ENCODE measurements around the gene ATAD2B.
A peak's percentile ranks its signal among the peaks of the same experiment; 100 is the strongest.

ATAD2B gene

GRCh38 chr2:23900133-23900532, 26.8 kb downstream of the ATAD2B start:
- no peak for ATAC-seq (replicated peaks)
- Mint-ChIP-seq H3K4me1 (peaks cover 22 to 42% of the 10 kb centered on the region in 2 donors), H3K4me3 (no peak overlapping the region), H3K27ac (no peak overlapping the region), H3K36me3 (peaks cover 3 to 10% of the 10 kb centered on the region in 2 donors), H3K27me3 (no peaks in the 10 kb centered on the region), H3K9me3 (peaks cover 0 to 5% of the 10 kb centered on the region in 2 donors)
- no peak for DNase-seq

- no peaks in the 10 kb centered on the region for H3K27me3 Mint-ChIP-seq
- no peak overlapping the region for H3K27ac Mint-ChIP-seq
- peaks cover 41 to 48% of the 10 kb centered on the region in 2 donors for H3K36me3 Mint-ChIP-seq
These were observed 55.7 kb downstream of the ATAD2B start for GRCh38 chr2:23871206-23871605.

GRCh38 chr2:23867449-23867848, 59.5 kb downstream of the ATAD2B start:
- Mint-ChIP-seq H3K36me3 (peaks cover 32 to 33% of the 10 kb centered on the region in 2 donors), H3K27me3 (no peaks in the 10 kb centered on the region), H3K4me3 (no peak overlapping the region), H3K4me1 (no peaks in the 10 kb centered on the region), H3K27ac (peak overlapping the region; percentile 0), H3K9me3 (no peaks in the 10 kb centered on the region)
- DNase-seq: no peak
- no peak for ATAC-seq (replicated peaks)

More at GRCh38 chr2:23871206-23871605, 55.7 kb downstream of the ATAD2B start:
- no peak for ATAC-seq (replicated peaks)
- no peaks in the 10 kb centered on the region for H3K4me1 Mint-ChIP-seq
- H3K9me3 Mint-ChIP-seq: no peaks in the 10 kb centered on the region
- DNase-seq: no peak
- H3K4me3 Mint-ChIP-seq: no peak overlapping the region

- no peaks in the 10 kb centered on the region for H3K4me1 Mint-ChIP-seq
- H3K27ac Mint-ChIP-seq: no peak overlapping the region
- H3K36me3 Mint-ChIP-seq: peaks cover 25 to 27% of the 10 kb centered on the region in 2 donors
- DNase-seq (no peak), ATAC-seq (replicated peaks) (no peak)
- no peak overlapping the region for H3K4me3 Mint-ChIP-seq
- H3K27me3 Mint-ChIP-seq: no peaks in the 10 kb centered on the region
- H3K9me3 Mint-ChIP-seq: no peaks in the 10 kb centered on the region
These were observed 64.1 kb downstream of the ATAD2B start for GRCh38 chr2:23862716-23863426.

GRCh38 chr2:23861952-23862351, 65.0 kb downstream of the ATAD2B start:
- ATAC-seq (replicated peaks): no peak
- H3K9me3 Mint-ChIP-seq: no peaks in the 10 kb centered on the region
- no peak for DNase-seq
- no peak overlapping the region for H3K27ac Mint-ChIP-seq
- H3K4me3 Mint-ChIP-seq: no peak overlapping the region
- no peaks in the 10 kb centered on the region for H3K4me1 Mint-ChIP-seq
- peaks cover 20 to 23% of the 10 kb centered on the region in 2 donors for H3K36me3 Mint-ChIP-seq
- H3K27me3 Mint-ChIP-seq: no peaks in the 10 kb centered on the region

GRCh38 chr2:23859983-23860382, 66.9 kb downstream of the ATAD2B start:
- H3K4me1 Mint-ChIP-seq: no peaks in the 10 kb centered on the region
- H3K9me3 Mint-ChIP-seq: no peaks in the 10 kb centered on the region
- no peak overlapping the region for H3K4me3 Mint-ChIP-seq
- no peak for DNase-seq
- H3K36me3 Mint-ChIP-seq: peaks cover 26 to 29% of the 10 kb centered on the region in 2 donors
- H3K27ac Mint-ChIP-seq: peak overlapping the region; percentile 52
- ATAC-seq (replicated peaks): no peak
- no peaks in the 10 kb centered on the region for H3K27me3 Mint-ChIP-seq

GRCh38 chr2:23859234-23859633, 67.7 kb downstream of the ATAD2B start:
- Mint-ChIP-seq H3K27ac (no peak overlapping the region), H3K4me3 (no peak overlapping the region), H3K36me3 (peaks cover 30 to 32% of the 10 kb centered on the region in 2 donors), H3K4me1 (no peaks in the 10 kb centered on the region), H3K9me3 (no peaks in the 10 kb centered on the region), H3K27me3 (no peaks in the 10 kb centered on the region)
- no peak for ATAC-seq (replicated peaks)
- DNase-seq: no peak

GRCh38 chr2:23850564-23851256, 76.2 kb downstream of the ATAD2B start:
- Mint-ChIP-seq H3K9me3 (no peaks in the 10 kb centered on the region), H3K27ac (peak overlapping the region; percentile 28), H3K27me3 (no peaks in the 10 kb centered on the region), H3K36me3 (peaks cover 24 to 49% of the 10 kb centered on the region in 2 donors), H3K4me1 (peaks cover 12 to 21% of the 10 kb centered on the region in 2 donors), H3K4me3 (peak overlapping the region in 1 of 2 donors; percentile 30)
- no peak for DNase-seq
- peak; percentile 97 to 98 for ATAC-seq (replicated peaks)

- Mint-ChIP-seq H3K9me3 (peaks cover 0 to 4% of the 10 kb centered on the region in 2 donors), H3K36me3 (peaks cover 24 to 42% of the 10 kb centered on the region in 2 donors)
These were observed 82.0 kb downstream of the ATAD2B start for GRCh38 chr2:23844905-23845304.

GRCh38 chr2:23843051-23843976, 83.6 kb downstream of the ATAD2B start:
- DNase-seq (no peak), ATAC-seq (replicated peaks) (no peak)
- no peak overlapping the region for H3K27ac Mint-ChIP-seq
- no peak overlapping the region for H3K4me3 Mint-ChIP-seq
- H3K9me3 Mint-ChIP-seq: peaks cover 0 to 4% of the 10 kb centered on the region in 2 donors
- H3K27me3 Mint-ChIP-seq: no peaks in the 10 kb centered on the region
- H3K36me3 Mint-ChIP-seq: peaks cover 27 to 41% of the 10 kb centered on the region in 2 donors
- peaks cover 3 to 10% of the 10 kb centered on the region in 2 donors for H3K4me1 Mint-ChIP-seq

More at GRCh38 chr2:23844905-23845304, 82.0 kb downstream of the ATAD2B start:
- Mint-ChIP-seq H3K27ac (no peak overlapping the region), H3K27me3 (no peaks in the 10 kb centered on the region), H3K4me3 (no peak overlapping the region), H3K4me1 (peaks cover 3 to 10% of the 10 kb centered on the region in 2 donors)
- DNase-seq (no peak), ATAC-seq (replicated peaks) (no peak)

- Mint-ChIP-seq H3K27ac (no peak overlapping the region), H3K9me3 (peaks cover 0 to 4% of the 10 kb centered on the region in 2 donors), H3K4me3 (no peak overlapping the region), H3K27me3 (no peaks in the 10 kb centered on the region), H3K4me1 (peaks cover 3 to 10% of the 10 kb centered on the region in 2 donors), H3K36me3 (peaks cover 42% of the 10 kb centered on the region in 2 donors)
- no peak for DNase-seq
- no peak for ATAC-seq (replicated peaks)
These were observed 86.9 kb downstream of the ATAD2B start for GRCh38 chr2:23839919-23840578.

GRCh38 chr2:23838996-23839395, 87.9 kb downstream of the ATAD2B start:
- Mint-ChIP-seq H3K27me3 (no peaks in the 10 kb centered on the region), H3K27ac (no peak overlapping the region)

GRCh38 chr2:23838581-23838980, 88.3 kb downstream of the ATAD2B start:
- Mint-ChIP-seq H3K4me3 (no peak overlapping the region), H3K27ac (no peak overlapping the region), H3K36me3 (peaks cover 32 to 36% of the 10 kb centered on the region in 2 donors), H3K27me3 (no peaks in the 10 kb centered on the region), H3K4me1 (peaks cover 3 to 9% of the 10 kb centered on the region in 2 donors), H3K9me3 (peaks cover 0 to 2% of the 10 kb centered on the region in 2 donors)
- ATAC-seq (replicated peaks): no peak
- DNase-seq: no peak

More at GRCh38 chr2:23838996-23839395, 87.9 kb downstream of the ATAD2B start:
- no peak overlapping the region for H3K4me3 Mint-ChIP-seq
- DNase-seq (no peak), ATAC-seq (replicated peaks) (no peak)
- H3K36me3 Mint-ChIP-seq: peaks cover 34 to 36% of the 10 kb centered on the region in 2 donors
- peaks cover 3 to 10% of the 10 kb centered on the region in 2 donors for H3K4me1 Mint-ChIP-seq
- peaks cover 0 to 2% of the 10 kb centered on the region in 2 donors for H3K9me3 Mint-ChIP-seq
